Heart left ventricle (tissue), 16 donors: ENCODE results near the gene TNFRSF4. TPM values are rescaled to one million over a fixed set of nuclear protein-coding genes. Genes with fewer than 3 reads are reported as not detected.

Source experiments
- ATAC-seq, 4 donors: fragments of 200-7000 bp; cut with Tn5 transposase; one replicate each; pipeline ENCODE4 v1.9.1; 2020 to 2022; ENCODE audit warnings: moderate library complexity in 4 of 4, mild to moderate bottlenecking in 3 of 4, moderate number of reproducible peaks in 1 of 4
- DNase-seq, 5 donors: peaks; one replicate each; pipeline ENCODE4 v3.0.0-alpha.2; 2020
- H3K27ac ChIP-seq, 12 donors: fragments of 200-600 bp; sonication (generic) in 4 of 12; one replicate each; pipeline versions ENCODE4 v1.5.0 to v1.8.0; 2016 to 2022; ENCODE audit warnings: mild to moderate bottlenecking in 2 of 12
- H3K27me3 ChIP-seq, 9 donors: fragments of 200-600 bp; sonication (generic) in 2 of 9; one replicate each; pipeline versions ENCODE4 v1.5.1 to v1.8.0; 2016 to 2022; ENCODE audit warnings: mild to moderate bottlenecking in 3 of 9
- H3K36me3 ChIP-seq, 9 donors: fragments of 200-600 bp; sonication (generic) in 2 of 9; one replicate each; pipeline versions ENCODE4 v1.5.0 to v1.8.0; 2018 to 2022; ENCODE audit warnings: mild to moderate bottlenecking in 2 of 9
- H3K4me1 ChIP-seq, 12 donors: fragments of 200-600 bp; sonication (generic) in 4 of 12; one replicate each; pipeline versions ENCODE4 v1.5.0 to v1.8.0; 2016 to 2022; ENCODE audit warnings: mild to moderate bottlenecking in 3 of 12
- H3K4me3 ChIP-seq, 12 donors: fragments of 200-600 bp; sonication (generic) in 4 of 12; one replicate each; pipeline versions ENCODE4 v1.5.0 to v1.8.0; 2017 to 2022; ENCODE audit warnings: mild to moderate bottlenecking in 9 of 12, moderate library complexity in 4 of 12
- H3K9me3 ChIP-seq, 12 donors: fragments of 200-600 bp; sonication (generic) in 4 of 12; one replicate each; pipeline versions ENCODE4 v1.5.0 to v1.8.0; 2016 to 2022; ENCODE audit warnings: mild to moderate bottlenecking in 1 of 12
- POLR2A ChIP-seq, 2 donors: fragments of 450-650 bp; IDR thresholded peaks; one replicate each; pipeline ENCODE4 v1.6.1; 2017; ENCODE audit warnings: antibody characterized with exemption in 2 of 2, mild to moderate bottlenecking in 2 of 2, moderate library complexity in 2 of 2
- WGBS, 4 donors: extraction: QIAGEN DNeasy Blood & Tissue Kit in 2 of 4; methylation state at CpG; one replicate each; pipeline versions ENCODE4 v1.1.5 to v1.1.7; 2013 to 2018; 5-methylcytosine and 5-hydroxymethylcytosine counted together
- intact Hi-C, 10 donors: fragments of 100-400 bp; cut with DNase I; formaldehyde crosslinking; loops; one replicate each; pipeline versions ENCODE4 v1.11.1 to v1.14.2; 2022
- long read RNA-seq, 3 donors: library from polyadenylated mRNA; unstranded; transcript quantifications; one replicate each; pipeline ENCODE4 v2.0.0, GENCODE V29; 2020 to 2021
- polyA plus RNA-seq, 2 donors: library from polyadenylated mRNA; stranded (reverse); fragments of 200-250 nt; gene quantifications; one replicate each; pipeline ENCODE4 v1.2.3, GENCODE V29; 2013
- total RNA-seq, 9 donors: library from RNA; depleted of rRNA in 2 of 9; stranded (reverse); fragments of >200 nt in 2 of 9; fragmentation: NEBNext Ultra II Directional in 3 of 9; extraction: Animal tissue kit (Norgen Biotek cat#: 25700) in 3 of 9; gene quantifications; one replicate each; pipeline versions ENCODE4 v1.1.0 to v1.2.4, GENCODE V29; 2016 to 2023
- TF ChIP-seq, protein P1 (sequence below), 12 donors: fragments of 200-600 bp; sonication (generic) in 4 of 12; IDR thresholded peaks; one replicate each; pipeline versions ENCODE4 v1.5.0 to v1.8.0; 2018 to 2022; ENCODE audit warnings: antibody characterized with exemption in 12 of 12, mild to moderate bottlenecking in 5 of 12
- donor health status: ischemic (EF 13 %, LVEDD 7.1; RV severe dilation, severe dysfunction).
- donor health status: healthy with polysubstance abuse.
- donor health status: DM: no; HTN: yes; CAD: no.
- donor health status: DM: no; HTN: no; CAD: no.
- donor health status: ischemic (EF 25% LVEDD 6.9; RV normal size, moderate dysfunction).
- donor health status: ischemic (EF 25% LVEDD 5.7; RV mildly dilated, moderate dysfunction).
- donor health status: healthy.
- donor health status: DM: yes; HTN: yes; CAD: no.
- donor health status: ischemic (EF 35%, LVEDD 5.7; RV mildly dilated, moderate dysfunction).
- donor health status: nonischemic (EF 11% LVEDD 7.7; RV severe dilation, severe dysfunction).
- donor health status: DM: yes; HTN: yes; CAD: no.
- donor health status: PGD.
- donor health status: ischemic (EF 29% LVEDD 5.4; RV normal size, mild dysfunction).
- donor health status: nonischemic (EF 23%, LVEDD 6.1; RV moderate dilation, normal function).

TNFRSF4 gene
- 10 to 100 TPM in 1 of 9 donors, 1 to 10 TPM in 8; 1.1 to 23.8 (median 2.7) TPM for total RNA-seq
- 1 to 10 TPM; 3.2 to 4.0 TPM for polyA plus RNA-seq
- long read RNA-seq, donor 1, partial matches to known transcripts: 1 of 1 reads
- long read RNA-seq, donor 1, other reads (novel, unspliced or antisense): 0 of 1 reads
- long read RNA-seq, donor 2, partial matches to known transcripts: 1 of 6 reads
- long read RNA-seq, donor 2, other reads (novel, unspliced or antisense): 2 of 6 reads
- long read RNA-seq, donor 3, partial matches to known transcripts: 1 of 2 reads
- long read RNA-seq, donor 3, other reads (novel, unspliced or antisense): 1 of 2 reads

DNA sequence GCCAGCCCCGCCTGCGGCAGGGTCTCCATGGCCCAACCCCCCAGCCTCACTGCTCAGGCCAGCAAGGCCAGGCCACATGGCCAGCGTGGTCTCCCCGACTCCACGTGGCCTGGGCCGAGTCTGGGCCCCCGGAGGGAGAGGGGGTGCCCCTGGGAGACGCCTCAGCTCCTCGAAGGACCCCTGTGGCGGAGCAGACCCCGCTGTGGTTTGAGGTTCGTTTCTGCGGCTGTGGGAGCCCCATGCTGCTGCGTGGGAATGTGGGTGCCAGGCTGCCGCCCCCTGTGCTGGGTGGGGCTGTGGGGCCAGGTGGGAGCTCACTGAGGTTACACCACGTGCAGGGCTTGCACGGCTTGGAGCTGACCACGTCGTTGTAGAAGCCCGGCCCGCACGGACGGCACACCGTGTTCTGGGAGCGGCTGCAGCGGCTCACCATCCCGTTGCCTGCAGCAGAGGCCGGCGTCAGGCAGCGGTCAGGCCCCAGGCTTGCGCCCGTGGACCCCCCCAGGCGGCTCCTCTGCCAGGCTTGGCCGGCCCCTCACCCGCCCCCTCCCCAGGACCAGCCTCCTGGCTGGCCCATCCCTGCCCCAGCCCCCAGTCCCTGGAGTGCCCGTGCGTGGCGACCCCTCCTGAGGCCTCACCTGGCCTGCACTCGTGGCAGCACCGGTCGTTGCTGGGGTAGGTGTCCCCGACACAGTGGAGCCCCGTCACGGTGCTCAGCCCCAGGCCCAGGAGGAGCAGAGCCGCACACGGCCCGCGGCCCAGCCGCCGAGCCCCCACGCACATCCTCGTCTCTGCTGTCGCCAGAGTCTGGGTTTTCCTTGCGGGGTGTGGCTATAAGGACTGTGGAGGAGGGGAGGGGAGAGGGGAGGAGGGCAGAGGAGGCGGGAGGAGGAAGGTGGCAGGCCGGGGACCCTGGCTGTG is at the start of gene TNFRSF4:
Gene TNFRSF4, minus strand, starts transcription at position 809 of the 921 bp plus-strand sequence. Its CDS starts 26 bp downstream, at position 783.
- peak within 1 kb of the TSS in 10 of 12 donors; percentile 21 to 64 (median 54) for H3K4me3 ChIP-seq
- peaks cover 0 to 2% (median 0%) of the 10 kb centered on the region in 9 donors for H3K27me3 ChIP-seq
- ATAC-seq: peak in 3 of 4 donors; percentile 2 to 36 (median 27)
- peak within 1 kb of the TSS in 11 of 12 donors; percentile 23 to 86 (median 81) for H3K27ac ChIP-seq
- whole genome bisulfite sequencing, 4 donors: 45 to 53% (median 50%) methylated on average over 35 to 56 of the region's 56 CpGs
- peaks cover 0 to 31% (median 22%) of the 10 kb centered on the region in 9 donors for H3K36me3 ChIP-seq
- TF ChIP-seq, protein P1, sequence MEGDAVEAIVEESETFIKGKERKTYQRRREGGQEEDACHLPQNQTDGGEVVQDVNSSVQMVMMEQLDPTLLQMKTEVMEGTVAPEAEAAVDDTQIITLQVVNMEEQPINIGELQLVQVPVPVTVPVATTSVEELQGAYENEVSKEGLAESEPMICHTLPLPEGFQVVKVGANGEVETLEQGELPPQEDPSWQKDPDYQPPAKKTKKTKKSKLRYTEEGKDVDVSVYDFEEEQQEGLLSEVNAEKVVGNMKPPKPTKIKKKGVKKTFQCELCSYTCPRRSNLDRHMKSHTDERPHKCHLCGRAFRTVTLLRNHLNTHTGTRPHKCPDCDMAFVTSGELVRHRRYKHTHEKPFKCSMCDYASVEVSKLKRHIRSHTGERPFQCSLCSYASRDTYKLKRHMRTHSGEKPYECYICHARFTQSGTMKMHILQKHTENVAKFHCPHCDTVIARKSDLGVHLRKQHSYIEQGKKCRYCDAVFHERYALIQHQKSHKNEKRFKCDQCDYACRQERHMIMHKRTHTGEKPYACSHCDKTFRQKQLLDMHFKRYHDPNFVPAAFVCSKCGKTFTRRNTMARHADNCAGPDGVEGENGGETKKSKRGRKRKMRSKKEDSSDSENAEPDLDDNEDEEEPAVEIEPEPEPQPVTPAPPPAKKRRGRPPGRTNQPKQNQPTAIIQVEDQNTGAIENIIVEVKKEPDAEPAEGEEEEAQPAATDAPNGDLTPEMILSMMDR (IDR thresholded peaks at IDR 0.05): no peak
- no peak for TF ChIP-seq POLR2A (IDR thresholded peaks at IDR 0.05)
- peak in 2 of 5 donors; percentile 31 to 69 for DNase-seq
- H3K9me3 ChIP-seq: no peaks in the 10 kb centered on the region
- peaks cover 0 to 49% (median 23%) of the 10 kb centered on the region in 12 donors for H3K4me1 ChIP-seq
- intact Hi-C loops: loop anchor here in 1 of 10 donors (2.0 kb wide), 1 partner anchor 55 kb away; no protein-coding TSS in a partner anchor

DNA sequence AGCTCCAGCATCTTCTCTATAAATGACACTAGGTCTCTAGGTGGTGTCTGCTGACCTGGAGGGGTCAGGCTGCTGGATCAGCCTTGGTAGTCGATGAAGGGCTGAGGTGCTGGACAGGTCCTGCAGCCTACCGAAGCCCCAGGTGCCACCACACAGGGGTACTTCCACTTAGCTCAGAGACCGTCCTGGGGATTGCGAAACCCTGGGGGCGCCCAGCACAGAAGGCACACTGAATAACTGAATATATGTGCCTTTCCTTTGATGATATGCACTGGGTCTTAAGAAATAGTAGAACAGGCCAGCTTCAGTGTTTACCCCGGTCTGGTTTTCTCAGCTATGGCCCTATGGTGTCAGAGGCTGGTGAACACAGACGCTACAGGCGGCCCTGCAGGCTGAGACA is 48.8 kb upstream of the TNFRSF4 start:
- intact Hi-C loops: no loop called here
- 95 to 96% (median 95%) methylated on average over 8 of the region's 8 CpGs for WGBS, 4 donors
- Histone ChIP-seq H3K36me3 (peaks cover 0 to 86% (median 75%) of the 10 kb centered on the region in 9 donors), H3K4me1 (peaks cover 0 to 28% (median 14%) of the 10 kb centered on the region in 12 donors), H3K9me3 (no peaks in the 10 kb centered on the region), H3K4me3 (no peak overlapping the region), H3K27ac (no peak overlapping the region), H3K27me3 (no peaks in the 10 kb centered on the region)
- no peak for ATAC-seq
- DNase-seq: no peak
- TF ChIP-seq POLR2A (IDR thresholded peaks at IDR 0.05): no peak
- TF ChIP-seq, protein P1 (IDR thresholded peaks at IDR 0.05): no peak

DNA sequence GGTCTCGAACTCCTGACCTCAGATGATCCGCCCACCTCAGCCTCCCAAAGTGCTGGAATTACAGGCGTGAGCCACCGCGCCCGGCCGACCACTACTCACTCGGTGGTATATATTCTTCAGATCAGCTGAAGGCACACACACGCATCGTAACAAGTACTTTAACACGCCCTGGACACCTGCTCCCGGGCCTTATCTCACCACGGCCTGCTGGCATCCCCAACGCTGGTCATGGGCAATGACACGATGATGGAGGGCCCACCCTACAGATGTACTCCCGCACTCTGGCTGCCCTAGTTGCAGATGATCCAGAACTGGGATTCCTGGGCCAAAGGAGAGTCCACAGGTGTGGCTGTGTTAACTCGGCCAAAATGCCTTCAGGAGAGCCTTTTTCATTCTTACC is 48.1 kb upstream of the TNFRSF4 start:
- peaks cover 0 to 28% (median 14%) of the 10 kb centered on the region in 12 donors for H3K4me1 ChIP-seq
- peaks cover 0 to 80% (median 68%) of the 10 kb centered on the region in 9 donors for H3K36me3 ChIP-seq
- H3K27me3 ChIP-seq: no peaks in the 10 kb centered on the region
- WGBS, 4 donors: 92 to 95% (median 94%) methylated on average over 17 of the region's 17 CpGs
- H3K27ac ChIP-seq: no peak overlapping the region
- TF ChIP-seq POLR2A (IDR thresholded peaks at IDR 0.05): no peak
- TF ChIP-seq, protein P1 (IDR thresholded peaks at IDR 0.05): no peak
- DNase-seq: peak in 1 of 5 donors; percentile 40
- H3K9me3 ChIP-seq: no peaks in the 10 kb centered on the region
- ATAC-seq: no peak
- no peak overlapping the region for H3K4me3 ChIP-seq
- intact Hi-C loops: no loop called here
